GM18505 (cell line): ENCODE measurements around the gene TRPM2.

Experiments
- ATAC-seq: cut with Tn5 transposase; IDR thresholded peaks from one replicate; pipeline ENCODE4 v1.9.1; 2021; ENCODE audit not compliant: unreplicated experiment
- POLR2A ChIP-seq: IDR thresholded peaks from 4 replicates; pipeline ENCODE4 v1.6.1; 2011; ENCODE audit warnings: borderline replicate concordance; ENCODE audit not compliant: insufficient read depth, insufficient read length; ENCODE audit errors: extremely low read depth

Gene TRPM2

DNA sequence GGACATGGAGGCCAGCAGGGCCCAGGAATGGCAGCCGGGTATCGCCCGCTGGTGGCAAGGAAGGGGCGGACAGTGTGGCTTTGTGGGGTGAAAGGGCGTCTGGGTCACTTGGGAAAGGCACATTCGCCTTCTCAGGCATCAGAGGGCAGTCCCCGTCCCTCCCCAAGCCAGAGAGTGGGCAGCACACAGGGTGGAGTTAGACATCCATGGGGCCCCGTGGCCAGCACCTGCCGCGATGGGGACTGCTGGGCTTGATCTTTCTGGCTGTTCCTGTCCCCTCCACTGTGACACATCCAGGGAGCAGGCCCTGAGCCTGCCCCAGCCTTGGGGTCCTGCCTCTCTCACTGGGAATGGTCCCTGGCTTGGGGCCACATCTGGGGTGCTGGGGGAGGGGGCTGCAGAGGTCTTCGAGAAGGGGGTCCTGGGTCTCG, 4.0 kb upstream of the TRPM2 start:
- ATAC-seq = no peak
- no peak for TF ChIP-seq POLR2A

DNA sequence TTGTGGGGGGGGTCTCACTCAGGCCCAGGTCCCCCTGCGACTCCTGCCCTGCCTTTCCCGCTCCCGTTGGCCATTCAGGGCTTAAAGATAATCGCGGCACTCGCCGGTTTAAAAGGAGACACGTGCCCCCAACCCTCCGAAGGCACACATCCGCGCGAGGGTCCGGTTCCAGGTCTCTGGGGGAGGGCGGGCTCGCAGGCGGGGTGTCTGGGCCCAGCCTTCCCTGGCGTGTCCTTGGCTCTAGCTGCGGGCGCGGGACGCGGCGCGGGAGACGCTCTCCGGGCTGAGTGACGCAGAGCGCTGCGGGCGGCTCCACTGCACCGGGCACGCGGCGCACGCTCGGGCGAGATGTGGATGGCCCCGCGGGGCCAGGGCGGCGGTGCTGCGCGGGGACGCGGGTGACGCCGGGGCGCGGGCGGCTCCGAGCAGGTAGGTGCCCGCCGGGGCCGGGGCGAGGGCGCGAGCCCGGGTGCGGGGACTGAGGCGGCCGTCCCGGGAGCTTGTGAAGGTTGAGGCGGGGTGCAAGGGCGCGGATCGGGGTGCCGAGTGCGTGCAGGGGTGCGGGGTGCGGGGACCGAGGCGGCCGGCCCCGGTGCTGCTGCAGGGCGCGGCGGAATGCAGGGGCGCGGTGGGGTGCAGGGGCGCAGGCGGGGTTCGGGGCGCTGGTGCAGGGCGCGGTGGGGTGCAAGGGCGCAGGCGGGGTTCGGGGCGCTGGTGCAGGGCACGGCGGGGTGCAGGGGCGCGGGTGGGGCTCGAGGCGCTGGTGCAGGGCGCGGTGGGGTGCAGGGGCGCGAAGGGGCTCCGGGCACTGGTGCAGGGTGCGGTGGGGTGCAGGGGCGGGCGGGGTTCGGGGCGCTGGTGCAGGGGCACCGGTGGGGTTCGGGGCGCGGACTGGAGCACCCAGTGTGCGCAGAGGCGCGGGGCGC, 3.3 kb upstream of the TRPM2 start:
- TF ChIP-seq POLR2A = no peak
- no peak for ATAC-seq

DNA sequence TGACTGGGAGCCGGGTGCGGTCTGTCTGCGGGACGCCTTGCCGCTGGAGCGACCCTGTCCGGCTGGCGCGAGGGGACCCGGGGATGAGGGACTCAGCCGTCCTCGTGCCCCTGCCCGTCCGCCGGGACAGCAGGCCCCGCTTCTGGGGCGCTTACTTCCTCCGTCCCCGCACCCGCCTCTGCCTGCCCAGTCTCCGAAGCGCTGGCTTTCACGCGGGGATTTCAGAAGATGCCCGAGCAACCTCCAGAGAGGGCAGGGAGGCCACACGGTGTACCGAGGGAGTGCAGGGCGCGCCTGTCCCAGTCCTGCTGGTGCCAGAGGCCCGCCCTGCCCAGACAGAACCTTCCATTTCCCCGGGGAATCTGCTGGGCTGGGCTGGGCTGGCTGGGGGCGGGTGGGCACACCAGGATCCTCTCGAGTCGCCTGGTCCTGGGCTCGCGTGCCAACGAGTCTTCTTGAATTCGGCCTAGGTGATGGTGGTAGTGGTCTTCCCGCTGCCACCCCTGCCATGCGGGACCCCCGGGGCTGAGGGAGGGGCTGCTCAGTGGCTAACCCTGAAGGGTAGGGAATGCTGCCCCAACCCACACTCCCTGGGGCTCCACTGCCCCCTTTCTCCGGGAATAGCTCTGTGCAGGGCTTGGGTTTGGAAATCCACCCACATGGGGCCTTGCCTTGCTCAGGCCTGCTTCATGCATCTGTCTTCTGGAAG, 2.5 kb upstream of the TRPM2 start:
- no peak for ATAC-seq
- TF ChIP-seq POLR2A = no peak

DNA sequence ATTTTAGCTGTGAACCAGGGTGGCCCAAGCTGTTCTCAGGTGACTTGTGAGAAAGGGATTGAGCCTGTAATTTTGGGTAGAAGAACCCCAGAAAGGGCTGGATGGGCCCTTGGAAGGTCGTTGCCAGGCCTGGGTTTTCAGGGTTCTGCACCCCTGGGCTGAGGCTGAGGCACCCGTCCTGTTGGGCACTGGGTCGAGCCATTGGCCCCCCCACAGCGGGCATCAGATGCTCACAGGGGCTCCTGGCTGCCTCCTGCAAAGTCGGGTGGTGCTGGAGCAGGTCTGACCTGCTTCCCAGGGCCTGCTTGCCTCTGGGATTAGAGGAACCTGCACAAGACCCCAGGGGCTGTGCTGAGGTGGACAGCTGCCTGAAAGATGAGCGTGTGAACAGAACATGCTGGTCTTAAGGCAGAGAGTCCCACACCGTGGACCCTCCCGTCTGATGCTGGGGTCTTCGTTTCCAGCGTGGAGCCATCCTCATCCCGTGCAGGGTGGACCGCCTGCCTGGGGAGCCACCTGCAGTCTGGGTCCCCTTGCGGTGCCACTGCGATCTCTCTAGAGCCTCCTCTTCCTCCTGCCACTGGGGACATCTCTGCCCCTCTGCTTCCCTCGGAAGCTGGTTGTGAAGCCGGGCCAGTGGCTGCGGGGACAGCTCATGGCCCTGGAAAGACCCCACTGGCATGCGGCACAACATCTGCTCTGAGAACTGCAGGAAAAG, 1.7 kb upstream of the TRPM2 start:
- no peak for TF ChIP-seq POLR2A
- no peak for ATAC-seq

DNA sequence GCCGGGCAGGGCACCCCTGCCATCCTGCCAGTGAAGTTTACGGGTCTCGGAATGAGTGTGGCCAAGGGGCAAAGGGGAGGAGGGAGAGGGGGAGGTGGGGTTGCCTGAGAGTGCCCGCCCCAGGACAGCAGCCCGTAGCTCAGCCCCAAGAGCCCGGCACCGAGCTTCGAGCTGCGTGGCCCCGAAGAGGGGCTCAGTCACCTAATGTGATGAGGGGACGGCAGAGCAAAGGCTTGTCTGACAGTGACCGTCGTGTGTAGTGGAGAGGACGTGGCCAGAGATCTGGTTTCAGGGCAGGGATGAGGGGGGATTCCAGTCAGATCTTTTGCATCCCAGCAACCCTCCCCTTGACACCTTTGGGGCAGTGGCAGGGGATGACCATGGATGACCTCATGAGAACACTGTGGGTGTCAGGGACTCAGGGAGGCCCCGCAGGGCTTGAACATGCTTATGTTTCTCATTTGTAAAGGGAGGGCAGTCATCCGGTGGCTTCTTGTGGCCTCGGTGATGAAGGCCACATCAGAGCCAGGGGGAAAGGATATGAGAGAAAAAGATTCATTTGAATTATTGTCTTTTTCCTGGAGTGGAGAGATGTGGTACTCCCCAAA, 1.1 kb upstream of the TRPM2 start:
- TF ChIP-seq POLR2A = no peak
- no peak for ATAC-seq

DNA sequence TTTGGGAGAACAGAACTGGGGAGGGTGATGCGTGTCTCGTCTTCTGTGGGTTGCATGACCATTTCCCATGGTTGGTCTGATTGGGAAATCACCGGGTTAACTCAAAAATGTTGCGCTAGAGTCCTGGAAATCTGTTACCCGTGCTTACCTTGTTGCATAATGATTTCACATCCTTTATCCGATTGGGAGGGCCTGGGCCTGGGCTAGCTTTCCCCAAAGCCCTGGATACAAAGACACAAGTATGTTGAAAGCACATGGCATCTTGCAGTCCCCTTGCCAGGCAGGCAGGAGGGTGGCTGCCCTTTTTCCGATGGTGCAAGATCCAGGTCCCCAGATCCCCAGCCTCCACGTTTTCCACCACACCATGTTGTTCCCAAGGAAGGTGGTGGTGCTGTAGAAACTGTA, 582 bp downstream of the TRPM2 start:
- TF ChIP-seq POLR2A = no peak
- no peak for ATAC-seq

DNA sequence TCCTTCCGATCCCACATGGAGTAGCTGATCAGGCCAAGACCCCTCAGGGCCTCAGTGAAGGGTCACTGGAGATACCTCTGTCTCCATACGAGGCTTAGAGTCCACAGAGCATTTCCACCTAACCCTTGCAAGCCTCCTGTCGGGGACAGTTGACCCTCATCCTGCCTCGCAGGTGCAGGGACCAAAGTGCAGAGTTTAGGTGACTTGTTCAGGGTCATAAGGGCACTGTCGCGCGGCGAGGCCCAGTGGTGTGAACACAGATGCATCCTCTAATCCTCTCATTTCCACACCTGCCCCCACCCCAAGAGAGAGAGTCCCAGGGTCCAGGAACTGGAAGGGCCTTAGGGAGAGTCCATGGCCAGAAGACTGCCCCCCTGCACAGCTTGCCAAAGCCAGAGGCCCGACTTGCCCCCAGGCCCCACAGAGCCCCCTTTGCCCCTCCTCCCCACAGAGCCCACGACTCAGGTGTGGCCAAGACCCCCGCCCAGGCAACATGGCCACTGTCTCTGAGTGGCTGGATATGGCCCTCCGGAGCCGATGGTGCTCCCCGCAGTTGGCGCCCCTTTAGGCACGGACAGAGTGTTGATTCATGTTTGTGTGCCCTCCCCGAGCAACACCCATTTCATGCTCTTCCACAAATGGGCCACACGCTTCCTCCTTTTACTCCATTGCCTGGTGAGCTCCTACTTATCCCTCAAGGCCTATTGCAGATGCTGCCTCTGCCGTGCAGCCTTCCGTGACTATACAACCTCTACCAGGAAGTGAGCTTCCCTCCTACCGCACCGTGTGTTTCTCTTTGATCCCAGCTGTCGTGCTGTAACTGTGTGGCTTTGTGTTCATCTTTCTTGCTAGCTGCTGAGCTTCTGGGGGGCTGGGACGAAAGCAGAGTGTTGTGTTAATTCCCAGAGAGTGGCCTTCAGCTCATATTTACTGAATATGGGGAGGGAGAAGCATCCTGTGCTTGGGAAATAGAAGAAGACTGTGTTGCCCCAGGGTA, 1.7 kb downstream of the TRPM2 start:
- no peak for TF ChIP-seq POLR2A
- ATAC-seq = no peak

DNA sequence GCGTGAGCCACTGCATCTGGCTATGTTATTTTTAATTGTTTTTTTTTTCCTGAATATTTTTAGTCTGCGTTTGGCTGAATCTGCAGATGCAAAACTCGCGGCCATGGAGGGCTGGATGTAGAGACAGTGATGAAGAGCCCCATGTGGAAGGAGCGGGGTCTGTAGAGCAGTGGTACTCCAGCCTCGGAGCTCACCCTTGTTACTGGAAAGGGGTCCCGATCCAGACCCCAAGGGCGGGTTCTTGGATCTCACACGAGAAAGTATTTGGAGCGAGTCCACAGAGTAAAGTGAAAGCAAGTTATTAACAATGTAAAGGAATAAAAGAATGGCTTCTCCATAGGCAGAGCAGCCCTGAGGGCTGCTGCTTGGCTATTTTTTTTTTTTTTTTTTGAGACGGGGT, 2.7 kb downstream of the TRPM2 start:
- ATAC-seq = no peak
- no peak for TF ChIP-seq POLR2A

DNA sequence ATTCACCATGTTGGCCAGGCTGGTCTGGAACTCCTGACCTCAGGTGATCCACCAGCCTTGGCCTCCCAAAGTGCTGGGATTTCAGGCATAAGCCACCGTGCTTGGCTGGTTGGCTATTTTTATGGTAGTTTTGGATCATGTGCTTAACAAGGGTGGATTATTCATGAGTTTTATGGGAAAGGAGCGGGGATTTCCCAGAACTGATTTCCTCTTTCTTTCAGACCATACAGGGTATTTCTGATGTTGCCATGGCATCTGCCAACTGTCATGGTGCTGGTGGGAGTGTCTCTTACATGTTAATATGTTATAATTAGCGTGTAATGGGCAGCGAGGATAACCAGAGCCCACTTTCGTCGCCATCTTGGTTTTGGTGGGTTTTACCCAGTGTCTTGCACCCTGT, 3.2 kb downstream of the TRPM2 start:
- no peak for ATAC-seq

DNA sequence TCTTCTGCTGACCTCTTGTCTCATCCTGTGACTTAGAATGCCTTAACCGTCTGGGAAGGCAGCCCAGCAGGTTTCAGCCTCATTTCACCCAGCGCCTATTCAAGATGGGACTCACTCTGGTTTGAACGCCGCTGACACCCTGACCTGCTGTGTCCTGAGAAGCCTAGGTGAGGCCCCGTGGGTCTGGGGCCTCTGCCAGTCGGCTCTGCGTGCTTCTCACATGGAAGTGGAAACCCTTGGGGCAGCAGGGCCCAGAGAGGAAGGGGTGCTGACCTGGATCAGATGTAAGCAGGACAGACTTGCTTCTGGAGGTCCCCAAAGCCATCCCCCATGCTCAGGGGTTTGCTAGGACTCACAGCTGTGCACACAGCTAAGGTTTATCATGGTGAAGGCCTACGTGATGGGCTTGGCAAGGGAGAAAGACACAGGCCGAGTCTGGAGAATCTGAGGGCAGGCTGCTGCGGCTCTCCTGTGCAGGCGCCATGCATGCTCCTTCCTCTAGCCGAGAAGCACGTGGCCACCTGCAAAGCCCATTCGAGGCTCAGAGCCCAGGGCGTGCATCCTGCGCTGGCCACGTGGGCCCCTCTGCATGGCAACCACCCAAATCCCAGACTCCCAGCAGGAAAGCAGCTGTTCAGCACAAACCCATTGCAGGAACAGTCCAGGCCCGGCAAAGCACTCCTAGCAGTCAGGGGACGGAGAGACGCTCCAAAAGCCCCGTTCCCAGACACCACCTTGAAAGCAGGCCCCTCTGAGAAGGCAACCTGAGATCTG, 3.8 kb downstream of the TRPM2 start:
- no peak for TF ChIP-seq POLR2A
- ATAC-seq = no peak

More for the DNA sequence above, 3.2 kb downstream of the TRPM2 start:
- no peak for TF ChIP-seq POLR2A

DNA sequence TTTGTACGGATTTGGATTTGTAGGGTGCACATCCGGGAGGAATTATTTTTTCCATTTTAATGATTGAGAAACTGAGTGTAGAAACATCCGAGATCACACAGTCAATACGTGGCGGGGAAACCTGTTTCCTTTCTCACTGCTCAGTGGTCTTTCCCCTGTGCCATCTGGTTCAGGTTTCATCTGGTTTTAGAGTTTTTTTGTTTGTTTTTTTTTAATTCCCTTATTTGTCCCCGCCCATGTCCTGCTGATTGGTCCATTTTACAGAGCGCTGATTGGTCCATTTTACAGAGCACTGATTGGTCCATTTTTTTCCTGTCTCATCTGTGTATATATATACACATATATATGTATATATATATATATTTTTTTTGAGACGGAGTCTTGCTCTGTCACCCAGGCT, 6.0 kb downstream of the TRPM2 start:
- ATAC-seq = no peak

More for the DNA sequence above, 6.0 kb downstream of the TRPM2 start:
- TF ChIP-seq POLR2A = no peak
